ENCODE results near the gene PTOV1. TPM values are rescaled to one million over a fixed set of nuclear protein-coding genes. Genes with fewer than 3 reads are reported as not detected.

PTOV1 gene
- total RNA-seq, 1 donor from 2014 or later, result 63.7 TPM

GRCh38 chr19:49838885-49839588, 11.9 kb upstream of the PTOV1 start:
- H3K36me3 ChIP-seq (ENCODE audit: control insufficient read depth in 3 of 3, insufficient read depth in 3 of 3, low read length in 3 of 3), result peaks cover 39 to 45% (median 41%) of the 10 kb centered on the region in 3 donors
- peak overlapping the region; percentile 36 for H3K27ac ChIP-seq (ENCODE audit: low read depth, low read length)
- H3K4me3 ChIP-seq (ENCODE audit: low read length in 3 of 3), result no peak overlapping the region

GRCh38 chr19:49839713-49840112, 11.2 kb upstream of the PTOV1 start:
- peaks cover 37 to 41% (median 39%) of the 10 kb centered on the region in 3 donors for H3K36me3 ChIP-seq (ENCODE audit: control insufficient read depth in 3 of 3, insufficient read depth in 3 of 3, low read length in 3 of 3)
- H3K27me3 ChIP-seq (ENCODE audit: control insufficient read depth in 3 of 3, insufficient read depth in 3 of 3, low read length in 3 of 3), result no peaks in the 10 kb centered on the region
- H3K4me3 ChIP-seq (ENCODE audit: low read length in 3 of 3), result no peak overlapping the region
- peaks cover 9 to 22% (median 17%) of the 10 kb centered on the region in 3 donors for H3K4me1 ChIP-seq (ENCODE audit: control insufficient read depth in 3 of 3, insufficient read depth in 3 of 3, low read length in 3 of 3)
- H3K9ac ChIP-seq (ENCODE audit: low read depth in 1 of 3, low read length in 3 of 3), result no peak overlapping the region
- no peaks in the 10 kb centered on the region for H3K9me3 ChIP-seq (ENCODE audit: control insufficient read depth in 3 of 3, low read length in 3 of 3)
- no peak overlapping the region for H3K27ac ChIP-seq (ENCODE audit: low read depth, low read length)

More at GRCh38 chr19:49838885-49839588, 11.9 kb upstream of the PTOV1 start:
- Histone ChIP-seq H3K9me3 (ENCODE audit: control insufficient read depth in 3 of 3, low read length in 3 of 3) (no peaks in the 10 kb centered on the region), H3K9ac (ENCODE audit: low read depth in 1 of 3, low read length in 3 of 3) (no peak overlapping the region), H3K4me1 (ENCODE audit: control insufficient read depth in 3 of 3, insufficient read depth in 3 of 3, low read length in 3 of 3) (peaks cover 14 to 22% (median 20%) of the 10 kb centered on the region in 3 donors), H3K27me3 (ENCODE audit: control insufficient read depth in 3 of 3, insufficient read depth in 3 of 3, low read length in 3 of 3) (no peaks in the 10 kb centered on the region)

GRCh38 chr19:49840321-49840720, 10.6 kb upstream of the PTOV1 start:
- Histone ChIP-seq H3K27ac (ENCODE audit: low read depth, low read length) (peak overlapping the region; percentile 10), H3K36me3 (ENCODE audit: control insufficient read depth in 3 of 3, insufficient read depth in 3 of 3, low read length in 3 of 3) (peaks cover 33 to 38% (median 35%) of the 10 kb centered on the region in 3 donors), H3K9me3 (ENCODE audit: control insufficient read depth in 3 of 3, low read length in 3 of 3) (no peaks in the 10 kb centered on the region), H3K27me3 (ENCODE audit: control insufficient read depth in 3 of 3, insufficient read depth in 3 of 3, low read length in 3 of 3) (no peaks in the 10 kb centered on the region), H3K9ac (ENCODE audit: low read depth in 1 of 3, low read length in 3 of 3) (no peak overlapping the region), H3K4me3 (ENCODE audit: low read length in 3 of 3) (no peak overlapping the region), H3K4me1 (ENCODE audit: control insufficient read depth in 3 of 3, insufficient read depth in 3 of 3, low read length in 3 of 3) (peaks cover 12 to 18% (median 14%) of the 10 kb centered on the region in 3 donors)

- peak overlapping the region; percentile 10 for H3K27ac ChIP-seq (ENCODE audit: low read depth, low read length)
- H3K4me1 ChIP-seq (ENCODE audit: control insufficient read depth in 3 of 3, insufficient read depth in 3 of 3, low read length in 3 of 3), result peaks cover 12 to 17% (median 14%) of the 10 kb centered on the region in 3 donors
- H3K36me3 ChIP-seq (ENCODE audit: control insufficient read depth in 3 of 3, insufficient read depth in 3 of 3, low read length in 3 of 3), result peaks cover 30 to 36% (median 35%) of the 10 kb centered on the region in 3 donors
- no peak overlapping the region for H3K4me3 ChIP-seq (ENCODE audit: low read length in 3 of 3)
- no peaks in the 10 kb centered on the region for H3K27me3 ChIP-seq (ENCODE audit: control insufficient read depth in 3 of 3, insufficient read depth in 3 of 3, low read length in 3 of 3)
- no peak overlapping the region for H3K9ac ChIP-seq (ENCODE audit: low read depth in 1 of 3, low read length in 3 of 3)
- H3K9me3 ChIP-seq (ENCODE audit: control insufficient read depth in 3 of 3, low read length in 3 of 3), result no peaks in the 10 kb centered on the region
Measured at GRCh38 chr19:49840736-49841249, 10.2 kb upstream of the PTOV1 start.

GRCh38 chr19:49843265-49843664, 7.7 kb upstream of the PTOV1 start:
- Histone ChIP-seq H3K36me3 (ENCODE audit: control insufficient read depth in 3 of 3, insufficient read depth in 3 of 3, low read length in 3 of 3) (peaks cover 15 to 21% (median 17%) of the 10 kb centered on the region in 3 donors), H3K4me3 (ENCODE audit: low read length in 3 of 3) (peak overlapping the region in 1 of 3 donors; percentile 45), H3K27me3 (ENCODE audit: control insufficient read depth in 3 of 3, insufficient read depth in 3 of 3, low read length in 3 of 3) (no peaks in the 10 kb centered on the region), H3K9ac (ENCODE audit: low read depth in 1 of 3, low read length in 3 of 3) (peak overlapping the region in 1 of 3 donors; percentile 25), H3K27ac (ENCODE audit: low read depth, low read length) (no peak overlapping the region), H3K9me3 (ENCODE audit: control insufficient read depth in 3 of 3, low read length in 3 of 3) (no peaks in the 10 kb centered on the region), H3K4me1 (ENCODE audit: control insufficient read depth in 3 of 3, insufficient read depth in 3 of 3, low read length in 3 of 3) (peaks cover 12 to 15% (median 14%) of the 10 kb centered on the region in 3 donors)

GRCh38 chr19:49844138-49845095, 6.5 kb upstream of the PTOV1 start:
- Histone ChIP-seq H3K9ac (ENCODE audit: low read depth in 1 of 3, low read length in 3 of 3) (peak overlapping the region in 2 of 3 donors; percentile 72 to 74), H3K27me3 (ENCODE audit: control insufficient read depth in 3 of 3, insufficient read depth in 3 of 3, low read length in 3 of 3) (no peaks in the 10 kb centered on the region), H3K36me3 (ENCODE audit: control insufficient read depth in 3 of 3, insufficient read depth in 3 of 3, low read length in 3 of 3) (peaks cover 7 to 11% (median 11%) of the 10 kb centered on the region in 3 donors), H3K4me1 (ENCODE audit: control insufficient read depth in 3 of 3, insufficient read depth in 3 of 3, low read length in 3 of 3) (peaks cover 12 to 18% (median 12%) of the 10 kb centered on the region in 3 donors), H3K9me3 (ENCODE audit: control insufficient read depth in 3 of 3, low read length in 3 of 3) (peaks cover 0 to under 1% (median 0%) of the 10 kb centered on the region in 3 donors), H3K27ac (ENCODE audit: low read depth, low read length) (peak overlapping the region; percentile 51), H3K4me3 (ENCODE audit: low read length in 3 of 3) (peak overlapping the region; percentile 30 to 64 (median 51))

GRCh38 chr19:49845414-49845813, 5.5 kb upstream of the PTOV1 start:
- H3K4me1 ChIP-seq (ENCODE audit: control insufficient read depth in 3 of 3, insufficient read depth in 3 of 3, low read length in 3 of 3), result peaks cover 16 to 27% (median 19%) of the 10 kb centered on the region in 3 donors
- H3K9me3 ChIP-seq (ENCODE audit: control insufficient read depth in 3 of 3, low read length in 3 of 3), result peaks cover 0 to 3% (median 0%) of the 10 kb centered on the region in 3 donors
- no peak overlapping the region for H3K4me3 ChIP-seq (ENCODE audit: low read length in 3 of 3)
- H3K27ac ChIP-seq (ENCODE audit: low read depth, low read length), result no peak overlapping the region
- H3K9ac ChIP-seq (ENCODE audit: low read depth in 1 of 3, low read length in 3 of 3), result no peak overlapping the region
- peaks cover 3 to 6% (median 5%) of the 10 kb centered on the region in 3 donors for H3K36me3 ChIP-seq (ENCODE audit: control insufficient read depth in 3 of 3, insufficient read depth in 3 of 3, low read length in 3 of 3)
- H3K27me3 ChIP-seq (ENCODE audit: control insufficient read depth in 3 of 3, insufficient read depth in 3 of 3, low read length in 3 of 3), result no peaks in the 10 kb centered on the region

- Histone ChIP-seq H3K9ac (ENCODE audit: low read depth in 1 of 3, low read length in 3 of 3) (no peak overlapping the region), H3K27me3 (ENCODE audit: control insufficient read depth in 3 of 3, insufficient read depth in 3 of 3, low read length in 3 of 3) (no peaks in the 10 kb centered on the region), H3K27ac (ENCODE audit: low read depth, low read length) (no peak overlapping the region), H3K4me1 (ENCODE audit: control insufficient read depth in 3 of 3, insufficient read depth in 3 of 3, low read length in 3 of 3) (peaks cover 16 to 27% (median 19%) of the 10 kb centered on the region in 3 donors), H3K4me3 (ENCODE audit: low read length in 3 of 3) (no peak overlapping the region), H3K9me3 (ENCODE audit: control insufficient read depth in 3 of 3, low read length in 3 of 3) (peaks cover 0 to 3% (median 0%) of the 10 kb centered on the region in 3 donors), H3K36me3 (ENCODE audit: control insufficient read depth in 3 of 3, insufficient read depth in 3 of 3, low read length in 3 of 3) (peaks cover 0 to 3% (median 0%) of the 10 kb centered on the region in 3 donors)
Measured at GRCh38 chr19:49846408-49846807, 4.6 kb upstream of the PTOV1 start.

- Histone ChIP-seq H3K27ac (ENCODE audit: low read depth, low read length) (no peak overlapping the region), H3K27me3 (ENCODE audit: control insufficient read depth in 3 of 3, insufficient read depth in 3 of 3, low read length in 3 of 3) (no peaks in the 10 kb centered on the region), H3K9ac (ENCODE audit: low read depth in 1 of 3, low read length in 3 of 3) (no peak overlapping the region)
Measured at GRCh38 chr19:49847731-49848696, 2.9 kb upstream of the PTOV1 start.

More at GRCh38 chr19:49847731-49848696, 2.9 kb upstream of the PTOV1 start:
- Histone ChIP-seq H3K4me3 (ENCODE audit: low read length in 3 of 3) (peak overlapping the region in 1 of 3 donors; percentile 6), H3K9me3 (ENCODE audit: control insufficient read depth in 3 of 3, low read length in 3 of 3) (peaks cover 0 to 3% (median 0%) of the 10 kb centered on the region in 3 donors), H3K36me3 (ENCODE audit: control insufficient read depth in 3 of 3, insufficient read depth in 3 of 3, low read length in 3 of 3) (no peaks in the 10 kb centered on the region), H3K4me1 (ENCODE audit: control insufficient read depth in 3 of 3, insufficient read depth in 3 of 3, low read length in 3 of 3) (peaks cover 25 to 39% (median 31%) of the 10 kb centered on the region in 3 donors)

All from skeletal muscle tissue (tissue), 4 donors.